ENCODE measurements around the gene CACNG1.
"Not testable (repeated sequence)": the region's sequence is repeated elsewhere in the genome, so short reads cannot be mapped to it uniquely, and the experiment has no call there.

Gene CACNG1

GRCh38 chr17:67079491-67079890, 35.1 kb downstream of the CACNG1 start:
- no peak for DNase-seq (ENCODE audit: low read depth in 2 of 2)

- no peak for DNase-seq (ENCODE audit: low read depth in 2 of 2)
Observed at GRCh38 chr17:67080804-67081203, 36.5 kb downstream of the CACNG1 start.

- DNase-seq (ENCODE audit: low read depth in 2 of 2): no peak
Observed at GRCh38 chr17:67082107-67082506, 37.8 kb downstream of the CACNG1 start.

- no peak for DNase-seq (ENCODE audit: low read depth in 2 of 2)
Observed at GRCh38 chr17:67085406-67085805, 41.1 kb downstream of the CACNG1 start.

- no peak for DNase-seq (ENCODE audit: low read depth in 2 of 2)
Observed at GRCh38 chr17:67088639-67089038, 44.3 kb downstream of the CACNG1 start.

- DNase-seq (ENCODE audit: low read depth in 2 of 2): no peak
Observed at GRCh38 chr17:67090341-67090740, 46.0 kb downstream of the CACNG1 start.

GRCh38 chr17:67092291-67092690, 47.9 kb downstream of the CACNG1 start:
- no peak for DNase-seq (ENCODE audit: low read depth in 2 of 2)

GRCh38 chr17:67092710-67093109, 48.4 kb downstream of the CACNG1 start:
- not testable (repeated sequence) for DNase-seq (ENCODE audit: low read depth in 2 of 2)

- no peak for DNase-seq (ENCODE audit: low read depth in 2 of 2)
Observed at GRCh38 chr17:67093348-67093747, 49.0 kb downstream of the CACNG1 start.

GRCh38 chr17:67095291-67095690, 50.9 kb downstream of the CACNG1 start:
- not testable (repeated sequence) for DNase-seq (ENCODE audit: low read depth in 2 of 2)

GRCh38 chr17:67095803-67096202, 51.4 kb downstream of the CACNG1 start:
- no peak for DNase-seq (ENCODE audit: low read depth in 2 of 2)

- DNase-seq (ENCODE audit: low read depth in 2 of 2): no peak
Observed at GRCh38 chr17:67096609-67097008, 52.3 kb downstream of the CACNG1 start.

- no peak for DNase-seq (ENCODE audit: low read depth in 2 of 2)
Observed at GRCh38 chr17:67098006-67098405, 53.7 kb downstream of the CACNG1 start.

GRCh38 chr17:67104641-67105040, 60.3 kb downstream of the CACNG1 start:
- not testable (repeated sequence) for DNase-seq (ENCODE audit: low read depth in 2 of 2)

GRCh38 chr17:67105213-67105612, 60.9 kb downstream of the CACNG1 start:
- DNase-seq (ENCODE audit: low read depth in 2 of 2): no peak

All from activated CD8-positive, alpha-beta memory T cell treated with anti-CD3 and anti-CD28 coated beads for 4 hours (primary cell).